Hepatocyte (in vitro differentiated cells): ENCODE results near the gene VASH2. TPM values are rescaled to one million over a fixed set of nuclear protein-coding genes. Genes with fewer than 3 reads are reported as not detected.

Experiments
- DNase-seq: peaks from one replicate; pipeline ENCODE4 v3.0.0-alpha.2; 2016; ENCODE audit warnings: low spot score
- H2AFZ ChIP-seq: fragments of 200-600 bp; sonication (generic); 2 replicates; pipeline ENCODE4 v1.6.0; 2016; ENCODE audit warnings: antibody characterized with exemption, mild to moderate bottlenecking
- H3K27ac ChIP-seq: fragments of 200-600 bp; sonication (generic); 2 replicates; pipeline ENCODE4 v1.5.1; 2016; ENCODE audit warnings: mild to moderate bottlenecking
- H3K27me3 ChIP-seq: fragments of 200-600 bp; sonication (generic); 2 replicates; pipeline ENCODE4 v1.6.1; 2016
- H3K36me3 ChIP-seq: fragments of 200-600 bp; sonication (generic); replicated peaks from 2 replicates; pipeline ENCODE4 v1.5.1; 2016; ENCODE audit warnings: low read depth; ENCODE audit not compliant: insufficient read depth
- H3K4me1 ChIP-seq: fragments of 200-600 bp; sonication (generic); 2 replicates; pipeline ENCODE4 v1.5.1; 2016; ENCODE audit warnings: mild to moderate bottlenecking, moderate library complexity; ENCODE audit not compliant: insufficient read depth
- H3K4me2 ChIP-seq: fragments of 200-600 bp; sonication (generic); 2 replicates; pipeline ENCODE4 v1.6.0; 2016
- H3K4me3 ChIP-seq: fragments of 200-600 bp; sonication (generic); 2 replicates; pipeline ENCODE4 v1.5.1; 2016; ENCODE audit warnings: mild to moderate bottlenecking
- H3K79me2 ChIP-seq: fragments of 200-600 bp; sonication (generic); 2 replicates; pipeline ENCODE4 v1.6.0; 2017; ENCODE audit warnings: mild to moderate bottlenecking
- H3K9me2 ChIP-seq: fragments of 200-600 bp; sonication (generic); replicated peaks from 2 replicates; pipeline ENCODE4 v1.6.0; 2017; ENCODE audit warnings: mild to moderate bottlenecking; ENCODE audit not compliant: insufficient read depth
- H3K9me3 ChIP-seq: fragments of 200-600 bp; sonication (generic); 2 replicates; pipeline ENCODE4 v1.5.1; 2016; ENCODE audit warnings: low read depth, mild to moderate bottlenecking
- H4K20me1 ChIP-seq: fragments of 200-600 bp; sonication (generic); 2 replicates; pipeline ENCODE4 v1.6.0; 2016; ENCODE audit warnings: mild to moderate bottlenecking; ENCODE audit not compliant: insufficient read depth, poor library complexity, severe bottlenecking
- CTCF ChIP-seq: fragments of 200-600 bp; sonication (generic); IDR thresholded peaks from 2 replicates; pipeline ENCODE4 v1.5.1; 2016; ENCODE audit warnings: antibody characterized with exemption, mild to moderate bottlenecking; ENCODE audit not compliant: poor library complexity
- EZH2 ChIP-seq: fragments of 200-600 bp; sonication (generic); IDR thresholded peaks from 2 replicates; pipeline ENCODE4 v1.6.1; 2016; ENCODE audit warnings: antibody characterized with exemption, mild to moderate bottlenecking, borderline replicate concordance
- EZH2phosphoT487 ChIP-seq: fragments of 200-600 bp; sonication (generic); IDR thresholded peaks from one replicate; pipeline ENCODE4 v1.6.1; 2018; ENCODE audit warnings: antibody characterized with exemption, mild to moderate bottlenecking, low read depth, moderate library complexity; ENCODE audit not compliant: unreplicated experiment, severe bottlenecking
- WGBS: methylation state at CpG from one replicate; pipeline ENCODE4 v1.1.6; 2016; ENCODE audit warnings: low lambda C conversion rate; ENCODE audit errors: missing lambda C conversion rate; 5-methylcytosine and 5-hydroxymethylcytosine counted together
- polyA plus RNA-seq: library from polyadenylated mRNA; unstranded; fragments of >200 nt; fragmentation: Nextera tagmentation; extraction: Ambion mirVana; gene quantifications from 2 replicates; pipeline ENCODE4 v1.2.1, GENCODE V29; 2016
- total RNA-seq: library from RNA; depleted of rRNA; stranded (reverse); fragments of >200 nt; gene quantifications from 2 replicates; pipeline ENCODE4 v1.2.3, GENCODE V29; 2014

The VASH2 gene
- total and polyA plus RNA-seq, 2 experiments from 2014 or later: 3.0 to 3.6 TPM

GRCh38 chr1:212951947-212952640 is 1.8 kb downstream of the VASH2 start:
- no peaks in the 10 kb centered on the region for H3K79me2 ChIP-seq
- H3K27me3 ChIP-seq: peaks cover 10% of the 10 kb centered on the region
- no peak for DNase-seq
- H3K27ac ChIP-seq: no peak overlapping the region
- no peak for TF ChIP-seq EZH2
- TF ChIP-seq EZH2phosphoT487: no peak
- TF ChIP-seq CTCF: no peak
- H2AFZ ChIP-seq: peak overlapping the region; percentile 92
- H3K9me2 ChIP-seq: no peaks in the 10 kb centered on the region
- no peaks in the 10 kb centered on the region for H4K20me1 ChIP-seq
- no peak overlapping the region for H3K4me3 ChIP-seq
- H3K36me3 ChIP-seq: no peaks in the 10 kb centered on the region
- no peaks in the 10 kb centered on the region for H3K9me3 ChIP-seq
- 61% methylated on average over 4 of the region's 4 CpGs for WGBS
- peak overlapping the region; percentile 99 for H3K4me2 ChIP-seq
- no peaks in the 10 kb centered on the region for H3K4me1 ChIP-seq

- H3K27ac ChIP-seq: no peak overlapping the region
- DNase-seq: no peak
- no peak overlapping the region for H2AFZ ChIP-seq
- H3K4me1 ChIP-seq: no peaks in the 10 kb centered on the region
- no peak overlapping the region for H3K4me3 ChIP-seq
- H3K27me3 ChIP-seq: peaks cover 10% of the 10 kb centered on the region
- no peaks in the 10 kb centered on the region for H3K9me2 ChIP-seq
- H3K9me3 ChIP-seq: no peaks in the 10 kb centered on the region
- WGBS: 84% methylated on average over 8 of the region's 8 CpGs
- TF ChIP-seq EZH2 (no peak), CTCF (no peak), EZH2phosphoT487 (no peak)
- H3K79me2 ChIP-seq: no peaks in the 10 kb centered on the region
- no peaks in the 10 kb centered on the region for H4K20me1 ChIP-seq
- H3K4me2 ChIP-seq: peak overlapping the region; percentile 99
- no peaks in the 10 kb centered on the region for H3K36me3 ChIP-seq
Measured at GRCh38 chr1:212952641-212952976, 2.3 kb downstream of the VASH2 start.

GRCh38 chr1:212953321-212953720 is 3.0 kb downstream of the VASH2 start:
- Histone ChIP-seq H3K36me3 (no peaks in the 10 kb centered on the region), H3K27ac (no peak overlapping the region), H3K4me1 (no peaks in the 10 kb centered on the region), H3K27me3 (peaks cover 10% of the 10 kb centered on the region), H3K9me2 (no peaks in the 10 kb centered on the region), H3K4me3 (no peak overlapping the region), H3K4me2 (no peak overlapping the region), H3K79me2 (no peaks in the 10 kb centered on the region), H3K9me3 (no peaks in the 10 kb centered on the region), H4K20me1 (no peaks in the 10 kb centered on the region), H2AFZ (no peak overlapping the region)
- TF ChIP-seq EZH2phosphoT487 (no peak), CTCF (no peak), EZH2 (no peak)
- WGBS: 90% methylated on average over 3 of the region's 3 CpGs
- no peak for DNase-seq
